Cerebellar cortex (tissue), 1 donor: Measurements from ENCODE around the gene CTDSPL.
"Not testable (repeated sequence)": the region's sequence is repeated elsewhere in the genome, so short reads cannot be mapped to it uniquely, and the experiment has no call there.

Experiments
- DNase-seq: peaks from one replicate; pipeline ENCODE4 v3.0.0-alpha.2; 2015; ENCODE audit warnings: low spot score

Gene CTDSPL

GRCh38 chr3:38019658-38020341 is 158.1 kb downstream of the CTDSPL start:
- no peak for DNase-seq

GRCh38 chr3:38020342-38020726 is 158.7 kb downstream of the CTDSPL start:
- no peak for DNase-seq

- no peak for DNase-seq
These were observed 159.5 kb downstream of the CTDSPL start for GRCh38 chr3:38021196-38021595.

GRCh38 chr3:38022301-38022700 is 160.6 kb downstream of the CTDSPL start:
- no peak for DNase-seq

- DNase-seq, result no peak
These were observed 161.4 kb downstream of the CTDSPL start for GRCh38 chr3:38022896-38023709.

GRCh38 chr3:38026856-38027255 is 165.2 kb downstream of the CTDSPL start:
- no peak for DNase-seq

DNA sequence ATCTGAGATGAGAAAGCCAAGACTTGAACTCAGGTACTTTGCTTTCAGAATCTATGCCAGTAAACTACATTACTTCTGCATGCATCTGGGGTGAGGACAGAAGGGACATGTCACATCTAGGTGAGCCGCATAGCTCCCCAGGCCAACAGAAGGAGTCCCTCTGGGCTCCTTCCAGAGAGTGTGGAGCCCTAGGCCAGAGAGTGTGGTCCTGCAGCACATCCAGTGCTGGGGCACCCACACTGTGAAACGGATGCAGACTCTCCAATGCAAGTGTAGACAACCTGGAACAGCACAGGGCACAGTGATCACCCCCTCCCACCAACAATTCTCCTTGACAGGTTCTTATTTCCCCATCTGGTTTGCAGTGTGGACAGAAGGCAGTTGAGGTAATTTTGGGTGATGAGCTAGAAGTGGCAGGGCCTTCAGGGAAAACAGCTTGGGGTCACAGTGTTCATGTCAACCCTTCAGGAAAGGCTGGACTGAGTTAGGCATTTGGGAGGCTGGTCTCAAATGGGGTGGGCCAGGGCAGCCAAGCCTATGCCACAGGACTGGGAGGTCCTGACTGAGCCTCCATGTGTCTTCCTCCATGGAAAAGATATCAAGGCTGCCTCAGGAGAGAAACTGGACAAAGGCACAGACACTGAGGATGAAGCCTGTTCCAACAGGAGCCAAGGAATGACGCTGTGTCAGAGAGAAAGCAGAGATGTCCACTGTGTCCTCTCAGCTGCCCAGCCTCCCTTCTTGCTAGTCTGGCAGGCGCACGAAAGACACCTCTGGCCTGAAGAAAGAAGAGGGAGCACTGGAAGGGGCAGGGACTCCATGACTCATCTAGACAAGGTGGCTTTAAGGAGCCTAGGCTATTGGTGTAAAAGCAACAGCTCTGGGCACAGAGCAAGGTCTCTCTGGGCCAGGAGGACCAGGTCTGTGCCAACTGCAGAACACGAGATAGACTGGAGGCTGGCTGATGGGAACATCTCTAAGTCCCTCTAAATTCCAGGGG is 166.1 kb downstream of the CTDSPL start:
- no peak for DNase-seq

- no peak for DNase-seq
These were observed 167.1 kb downstream of the CTDSPL start for GRCh38 chr3:38028621-38029361.

DNA sequence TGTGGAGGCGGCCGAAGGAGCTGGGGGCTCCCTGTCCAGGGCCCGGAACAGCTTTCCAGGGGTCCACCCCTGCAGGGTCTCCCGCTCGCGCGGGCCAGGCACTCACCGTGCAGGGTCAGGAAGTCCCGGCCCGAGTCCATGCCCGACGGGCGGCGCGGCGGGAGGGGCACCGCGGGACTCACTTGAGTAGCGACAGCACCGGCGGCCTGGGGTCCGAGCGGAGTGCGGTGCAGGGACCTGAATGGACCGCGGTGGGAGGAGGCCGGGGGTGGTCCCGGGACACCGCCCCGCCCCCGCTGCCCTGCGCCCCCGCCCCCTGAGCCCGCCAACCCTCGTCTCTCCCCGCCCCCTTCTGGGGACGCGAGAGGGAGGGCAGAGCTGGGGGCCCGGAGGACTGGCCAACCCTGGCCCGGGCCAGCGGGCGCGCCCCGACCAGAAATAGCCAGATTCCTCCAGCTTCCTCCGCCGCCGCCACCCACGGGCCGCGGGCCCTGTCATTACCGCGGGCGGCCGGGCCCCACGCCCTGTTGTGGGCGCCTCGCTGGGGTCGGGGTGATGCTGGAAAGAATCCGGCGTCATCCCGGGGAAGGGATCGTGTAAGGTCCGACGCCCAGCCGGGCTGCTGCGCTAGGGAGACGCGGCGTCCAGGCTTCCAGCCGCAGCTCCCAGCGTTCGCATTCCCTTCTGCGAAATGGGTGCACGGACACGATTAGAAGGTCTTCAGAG is 167.9 kb downstream of the CTDSPL start, which contains the start of gene PLCD1:
TSS of gene PLCD1 (minus strand) at position 243 of the 726 bp plus-strand sequence. CDS start at position 140, 103 bp downstream.
- no peak for DNase-seq

DNA sequence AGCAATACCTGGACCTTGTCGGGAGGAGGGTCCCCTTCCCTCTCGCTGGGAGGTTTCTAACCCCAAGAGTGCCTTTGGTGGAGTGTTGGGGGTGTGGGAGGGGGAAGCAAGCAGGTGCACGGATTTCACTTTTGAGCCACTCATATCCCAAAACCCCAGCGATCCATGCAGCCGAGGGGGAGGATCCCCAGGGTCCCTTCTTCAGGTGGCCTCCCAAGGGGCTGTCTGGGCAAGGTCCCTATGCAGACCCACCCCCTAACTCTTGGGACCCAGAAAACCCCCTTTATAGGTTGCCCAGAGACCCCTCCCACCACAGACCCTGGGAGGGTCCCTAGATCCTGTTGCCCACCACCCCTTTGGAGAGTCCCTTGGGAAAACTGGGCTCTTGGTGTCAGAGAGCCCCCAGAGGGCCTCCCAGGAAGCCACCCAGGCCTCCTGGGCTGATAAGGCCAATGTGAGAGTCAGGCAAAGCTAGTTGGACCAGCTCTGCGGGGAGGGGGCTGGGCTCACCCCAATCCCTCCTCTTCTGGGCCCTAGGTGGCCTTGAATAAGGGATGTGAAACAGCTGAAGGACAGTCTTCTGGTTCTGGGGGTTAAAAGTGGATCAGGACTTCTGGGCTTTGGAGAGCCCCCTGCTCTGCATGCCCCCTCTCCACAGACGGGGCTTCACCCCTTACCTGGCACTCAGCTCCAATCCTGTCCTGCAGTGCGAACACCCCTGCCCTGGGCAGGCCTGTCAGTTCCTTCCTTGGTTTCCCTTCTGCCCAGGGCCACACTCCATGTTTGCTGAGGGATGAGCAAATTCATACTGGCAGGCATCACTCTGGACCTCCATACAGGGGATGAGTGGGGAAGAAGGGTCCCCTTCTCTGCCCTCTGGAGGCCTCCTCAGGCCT is 168.7 kb downstream of the CTDSPL start:
- no peak for DNase-seq

GRCh38 chr3:38031022-38031994 is 169.6 kb downstream of the CTDSPL start:
- peak; percentile 40 for DNase-seq

DNA sequence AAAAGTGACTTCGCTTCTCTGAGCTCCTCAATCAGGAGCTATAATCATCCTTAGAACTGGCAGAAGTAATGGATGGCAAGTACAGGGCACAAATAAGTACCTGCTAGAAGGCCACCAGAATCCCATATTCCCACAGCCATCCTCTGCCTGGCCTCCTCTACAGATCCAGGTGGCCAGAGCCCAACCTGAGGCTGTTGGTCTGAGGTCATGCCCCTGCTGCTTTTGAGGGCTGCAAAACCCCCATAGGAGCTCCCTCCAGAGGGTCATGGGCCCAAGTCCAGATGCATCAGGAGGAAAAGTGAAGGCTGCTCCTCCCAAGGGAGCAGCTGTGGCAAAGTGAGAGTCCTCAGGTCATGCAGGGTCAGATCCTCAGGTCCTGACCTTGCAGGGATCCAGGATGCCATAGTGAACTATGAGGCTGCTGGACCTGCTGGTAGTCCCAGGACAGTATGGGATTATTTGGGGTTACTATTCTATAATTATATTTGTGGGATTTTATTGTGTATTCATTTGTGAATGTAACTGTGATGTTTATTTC is 170.7 kb downstream of the CTDSPL start:
- DNase-seq, result no peak

DNA sequence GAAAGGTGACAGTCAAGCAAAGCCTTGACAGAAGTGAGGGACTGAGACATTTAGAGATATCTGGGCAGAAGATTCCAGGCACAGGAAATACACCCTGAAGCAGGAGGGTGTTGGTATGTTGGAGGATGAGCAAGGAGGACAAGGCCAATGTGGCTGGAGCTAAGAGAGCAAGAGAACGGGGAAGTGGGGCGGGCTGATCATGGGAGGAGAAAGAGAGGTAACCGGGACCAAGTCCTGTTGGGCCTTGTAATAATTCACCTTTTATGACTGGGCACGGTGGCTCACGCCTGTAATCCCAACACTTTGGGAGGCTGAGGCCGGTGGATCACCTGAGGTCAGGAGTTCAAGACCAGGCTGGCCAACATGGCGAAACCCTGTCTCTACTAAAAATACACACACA is 171.9 kb downstream of the CTDSPL start:
- DNase-seq, result not testable (repeated sequence)
